Pons (tissue), 1 donor: Measurements from ENCODE around the gene MBP.

ENCODE experiments used
- DNase-seq: peaks from one replicate; pipeline ENCODE4 v3.0.0-alpha.2; 2016; ENCODE audit warnings: low spot score

The MBP gene

DNA sequence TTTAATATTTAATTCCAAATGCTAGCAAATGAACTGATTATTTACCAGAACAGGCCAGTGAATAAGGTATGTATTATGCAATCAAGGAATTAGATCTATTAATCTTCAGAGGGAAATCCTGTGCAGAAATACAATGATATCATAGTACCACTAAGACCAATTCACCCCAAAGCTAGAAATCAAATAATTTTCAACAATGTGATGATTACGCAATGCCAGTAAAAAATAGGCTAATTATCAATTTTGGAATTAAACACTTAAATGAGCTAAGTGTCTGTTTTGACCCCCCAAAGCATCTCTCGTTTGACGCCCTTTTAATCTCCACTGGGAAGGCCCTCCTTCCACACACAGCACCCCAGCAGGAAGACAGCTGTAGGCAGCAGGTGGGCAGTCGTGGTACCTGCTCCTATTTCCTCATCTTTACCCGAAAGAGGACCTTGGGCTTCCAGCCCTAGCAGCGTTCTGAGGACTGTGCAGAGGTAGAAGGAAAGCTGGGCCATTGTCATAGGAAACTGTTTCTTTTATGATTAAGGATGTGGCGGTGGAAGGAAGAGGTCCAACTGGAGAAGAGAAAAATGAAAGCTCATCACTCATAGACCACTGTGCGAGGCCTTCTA lies 84.7 kb downstream of the MBP start:
- no peak for DNase-seq

DNA sequence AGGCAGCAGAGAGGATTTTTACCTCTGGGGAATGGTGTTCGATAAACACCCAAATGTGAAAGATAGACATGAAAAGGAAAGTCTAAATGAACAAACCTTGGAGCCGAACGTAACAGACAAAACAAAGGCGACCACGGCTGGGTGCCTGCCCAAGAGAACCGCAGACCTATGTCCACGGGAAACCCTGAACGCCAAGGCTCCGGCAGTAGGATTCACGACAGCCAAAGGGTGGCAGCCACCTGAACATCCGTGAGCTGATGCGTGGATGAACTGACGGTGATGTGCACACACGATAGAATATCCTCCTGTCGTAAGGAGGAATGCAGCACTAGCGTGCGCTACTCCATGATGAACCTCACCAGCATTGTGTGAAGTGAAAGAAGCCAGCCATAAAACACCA lies 85.6 kb downstream of the MBP start:
- DNase-seq: no peak

DNA sequence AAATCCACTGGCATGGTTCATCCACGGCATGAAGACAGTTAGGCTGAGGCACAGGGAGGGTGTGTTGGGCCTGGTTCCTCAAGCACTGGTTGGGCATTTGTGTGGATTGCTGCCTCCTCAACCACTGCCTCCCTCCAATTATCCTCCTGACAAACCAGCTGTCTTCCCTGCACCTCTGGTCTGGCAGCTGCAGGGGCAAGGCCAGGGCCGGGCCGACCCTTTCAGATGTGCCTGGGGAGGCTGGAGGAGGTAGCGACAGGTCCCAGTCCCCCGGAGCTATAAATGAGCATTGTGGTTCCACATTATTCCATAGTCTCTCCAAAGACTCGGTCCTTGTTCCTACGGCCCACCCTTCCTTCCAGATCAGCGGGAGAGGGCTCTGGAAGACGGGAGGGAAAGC lies 86.2 kb downstream of the MBP start:
- DNase-seq: no peak

DNA sequence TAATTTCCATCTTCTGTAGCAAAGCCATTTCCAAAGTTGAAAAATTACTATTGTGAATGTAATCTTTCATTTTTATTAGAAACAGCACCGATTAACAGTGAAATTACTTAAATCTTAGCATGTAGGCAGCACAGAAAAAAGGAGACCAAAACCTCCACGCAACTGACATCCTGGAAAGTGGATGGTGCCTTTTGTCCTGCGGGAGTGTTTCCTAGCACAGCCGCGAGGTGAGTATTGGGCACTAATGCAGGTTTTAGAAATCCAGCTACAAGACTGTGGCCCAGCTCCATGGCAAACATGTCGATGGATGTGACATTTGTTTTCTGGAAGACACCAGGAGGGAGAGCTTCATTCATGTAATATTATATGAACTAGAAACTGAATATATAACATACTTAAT lies 86.9 kb downstream of the MBP start:
- no peak for DNase-seq

DNA sequence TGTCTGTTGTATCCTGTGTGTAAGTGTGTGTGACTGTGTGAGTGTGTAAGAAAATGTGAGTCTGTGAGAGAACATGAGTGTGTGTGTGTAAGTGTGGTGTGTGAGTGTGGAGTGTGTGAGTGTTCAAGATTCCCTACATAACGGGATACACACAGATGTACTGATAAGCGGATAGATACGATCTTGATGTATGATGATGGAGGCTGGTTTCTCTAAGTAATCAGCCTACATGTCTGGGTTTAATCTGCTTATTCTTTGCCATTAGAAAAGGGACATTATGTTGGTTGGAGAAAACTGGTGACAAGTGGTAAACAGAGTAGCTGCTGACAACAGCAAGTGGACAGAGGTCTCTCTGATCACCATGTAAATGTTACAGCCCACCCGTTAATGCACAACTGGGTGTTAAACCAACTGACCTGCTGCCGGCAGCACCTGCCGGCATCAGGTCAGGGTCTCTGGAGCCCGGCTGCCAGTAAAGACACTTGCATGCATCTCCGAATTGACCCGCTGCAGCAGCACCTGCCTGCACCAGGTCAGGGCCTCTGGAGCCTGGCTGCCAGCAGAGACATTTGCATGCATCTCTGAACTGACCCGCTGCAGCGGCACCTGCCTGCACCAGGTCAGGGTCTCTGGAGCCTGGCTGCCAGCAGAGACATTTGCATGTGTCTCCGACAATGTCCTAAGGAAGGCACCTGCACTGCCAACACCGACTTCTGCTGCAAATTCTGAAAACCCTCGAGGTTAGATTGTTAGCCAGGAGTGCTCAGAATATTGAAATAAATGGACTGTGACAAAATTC lies 87.5 kb downstream of the MBP start:
- peak; percentile 53 for DNase-seq

DNA sequence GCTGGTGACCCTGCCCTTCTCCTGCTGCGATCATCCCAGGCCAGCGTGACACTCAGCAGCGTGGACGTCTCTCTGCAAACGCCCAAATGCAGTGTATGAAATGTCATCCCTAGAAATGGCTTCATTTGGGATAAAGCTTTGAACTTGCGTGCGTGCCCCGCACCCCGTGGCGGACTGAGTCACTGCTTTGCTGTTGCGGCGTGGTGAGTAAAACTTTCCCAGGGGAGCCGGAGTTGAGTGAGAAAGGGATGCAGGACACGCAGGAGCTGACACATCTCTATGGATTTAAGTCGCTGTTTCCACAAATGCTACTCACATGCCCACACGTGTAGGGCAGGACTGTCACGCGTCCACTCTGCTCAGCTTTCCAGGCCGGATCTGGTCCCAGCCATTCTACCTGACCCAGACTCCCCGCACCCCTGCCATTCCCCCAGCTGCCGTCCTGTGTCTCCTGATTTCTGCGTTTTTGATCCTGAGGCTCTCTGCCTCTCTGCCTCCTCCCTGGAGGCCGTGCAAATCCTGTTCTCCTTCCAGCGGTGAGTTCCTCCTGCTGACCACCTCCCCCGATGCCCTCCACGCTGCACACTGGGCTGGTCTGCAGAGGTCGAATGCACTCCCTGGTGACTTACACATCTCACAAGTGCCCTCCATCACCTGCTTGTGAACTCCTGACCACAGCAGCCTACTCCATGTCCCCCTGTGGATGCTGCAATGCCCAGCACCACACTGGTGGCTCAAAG lies 88.9 kb downstream of the MBP start:
- DNase-seq: no peak

DNA sequence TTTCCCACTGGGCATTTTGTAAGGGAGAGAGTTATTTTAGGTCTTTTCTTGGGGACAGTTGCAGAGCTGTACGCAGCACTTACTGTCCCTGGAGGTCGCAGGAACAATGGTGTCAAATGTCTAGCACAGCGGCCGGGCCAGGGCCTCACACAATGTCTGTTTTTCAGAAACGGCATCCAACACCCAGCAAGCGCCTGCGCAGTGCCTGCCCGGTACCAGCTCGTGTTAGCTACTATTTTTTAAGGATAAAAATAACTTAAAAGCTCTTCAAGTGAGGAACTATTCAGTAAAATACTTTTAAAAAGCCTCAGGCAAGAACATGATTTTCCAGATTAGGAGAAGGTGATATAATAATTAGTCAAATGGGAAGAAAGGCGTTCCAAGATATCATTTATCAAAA lies 90.0 kb downstream of the MBP start:
- DNase-seq: peak; percentile 94

DNA sequence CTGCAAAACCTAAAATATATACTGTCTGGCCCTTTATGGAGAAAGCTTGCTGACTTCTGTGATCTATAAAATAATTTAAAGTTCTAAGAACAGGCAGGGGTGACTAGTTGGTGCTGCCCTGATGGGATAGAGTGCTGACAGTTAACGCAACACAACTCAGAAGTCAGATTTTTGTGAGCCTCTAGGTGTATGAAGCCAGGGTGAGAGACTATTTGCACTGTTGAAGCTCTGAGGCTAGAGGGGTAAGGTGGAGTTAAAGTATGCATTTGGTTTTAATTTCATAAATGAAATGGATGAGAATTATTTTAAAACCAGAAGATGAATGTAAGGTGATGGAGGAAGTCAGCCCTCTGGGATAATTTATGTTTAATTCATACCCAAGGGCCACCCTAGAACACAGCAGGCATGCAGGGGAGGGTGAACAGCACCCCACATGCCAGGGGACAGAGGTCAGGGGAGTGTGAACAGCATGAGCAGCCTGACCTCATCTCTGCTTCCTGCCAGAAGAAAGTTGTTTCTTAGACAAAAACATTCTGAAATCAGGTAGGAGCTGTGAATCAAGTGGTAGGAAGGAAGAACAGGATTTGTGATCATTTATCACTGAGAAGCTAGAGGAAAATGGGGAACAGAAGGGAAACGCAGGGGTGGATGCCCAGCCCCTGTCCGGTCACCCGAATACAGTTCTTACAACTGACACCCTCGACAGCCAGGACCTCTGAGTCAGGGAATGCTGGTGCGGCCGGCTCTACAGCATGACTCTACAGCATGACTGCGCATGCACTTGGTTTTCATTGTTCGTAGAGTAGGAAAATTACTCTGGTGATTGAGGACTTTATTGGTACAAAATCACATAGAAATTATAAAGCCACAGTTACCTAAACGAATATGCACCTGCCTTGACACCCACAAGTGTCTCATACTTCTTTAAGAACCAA lies 93.1 kb downstream of the MBP start:
- DNase-seq: peak; percentile 71

DNA sequence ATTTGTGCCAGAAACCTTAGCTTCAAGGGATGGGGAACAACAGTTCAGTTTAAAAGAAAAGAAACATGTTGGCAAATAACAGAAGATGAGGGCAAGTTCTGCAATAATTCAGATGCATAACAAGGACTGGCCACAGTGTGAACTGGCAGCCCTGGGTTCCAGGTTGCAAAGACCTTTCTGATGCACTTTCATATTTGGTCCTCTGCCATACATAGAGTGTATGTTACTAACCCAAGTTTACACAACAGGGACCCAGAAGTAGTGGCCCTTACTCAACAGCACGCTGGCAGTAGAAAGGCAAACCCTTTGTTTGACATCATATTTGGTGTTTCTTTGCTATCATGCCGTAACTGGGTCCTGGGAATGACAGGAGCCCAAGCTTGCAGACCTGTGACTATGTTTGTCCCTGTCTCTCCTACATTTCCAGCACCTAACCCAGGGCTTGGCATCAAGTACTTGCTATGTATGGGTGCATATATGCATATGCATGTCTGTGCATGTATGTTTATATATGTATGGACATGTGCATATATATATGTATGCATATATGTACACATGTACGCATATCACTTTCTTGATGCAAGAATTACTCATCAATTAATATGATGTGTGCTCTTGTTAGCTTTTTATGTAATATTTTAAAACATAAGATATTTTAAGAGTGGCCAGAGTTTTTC lies 94.3 kb downstream of the MBP start:
- peak; percentile 45 for DNase-seq

DNA sequence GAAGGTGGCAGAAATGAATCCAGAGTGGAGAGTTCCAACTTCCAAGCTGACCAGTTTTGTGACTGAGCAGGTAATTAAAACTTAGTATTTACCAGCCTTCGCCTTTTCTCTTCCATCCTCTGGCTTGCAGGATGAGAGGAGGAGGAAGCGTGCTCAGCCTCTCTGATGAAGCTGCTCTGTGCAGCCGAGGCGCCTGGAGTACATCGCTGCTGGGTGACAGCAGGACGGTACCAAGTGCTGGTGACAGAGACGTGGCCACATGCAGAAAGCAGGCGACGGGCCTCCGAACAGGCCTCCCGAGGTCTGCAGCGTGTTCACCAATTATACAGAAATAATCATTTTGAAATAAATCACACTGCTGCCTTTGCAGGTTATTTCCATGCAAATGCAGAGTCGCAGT lies 95.0 kb downstream of the MBP start:
- peak; percentile 68 for DNase-seq

DNA sequence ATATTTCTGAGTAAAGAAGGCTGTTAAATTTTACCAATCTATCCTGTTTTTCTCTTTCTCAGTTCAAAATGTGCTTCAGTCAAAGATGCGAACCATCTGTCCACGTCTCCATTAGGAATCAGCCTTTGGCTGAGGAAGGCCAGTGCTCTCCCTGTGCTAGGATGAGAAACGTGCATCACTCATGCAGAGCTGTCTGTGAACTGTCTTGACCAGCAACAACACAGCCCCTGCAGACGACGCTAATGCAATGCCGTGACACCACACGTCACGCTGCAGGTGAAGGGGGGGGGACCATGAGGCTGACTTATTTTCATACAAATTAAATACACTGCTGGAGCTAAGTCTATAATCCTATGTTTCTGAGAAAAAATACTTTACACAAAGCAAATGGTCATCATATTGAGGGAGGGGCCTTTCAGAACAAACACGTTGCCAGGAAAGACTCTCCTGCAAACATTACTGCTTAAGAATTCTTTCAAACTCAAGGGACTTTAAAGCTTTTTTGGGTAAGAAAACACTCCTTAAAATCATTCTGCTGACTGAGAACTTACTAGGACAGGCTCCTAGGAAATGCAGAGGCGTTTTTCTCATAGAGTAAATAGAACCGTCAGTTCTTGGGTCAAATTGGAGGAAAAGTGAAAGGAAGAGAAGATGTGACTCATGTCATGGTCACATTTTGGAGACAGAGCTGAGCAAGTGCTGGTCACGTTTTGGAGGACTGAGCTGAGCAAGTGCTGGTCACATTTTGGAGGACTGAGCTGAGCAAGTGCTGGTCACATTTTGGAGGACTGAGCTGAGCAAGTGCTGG lies 97.0 kb downstream of the MBP start:
- DNase-seq: peak; percentile 37

DNA sequence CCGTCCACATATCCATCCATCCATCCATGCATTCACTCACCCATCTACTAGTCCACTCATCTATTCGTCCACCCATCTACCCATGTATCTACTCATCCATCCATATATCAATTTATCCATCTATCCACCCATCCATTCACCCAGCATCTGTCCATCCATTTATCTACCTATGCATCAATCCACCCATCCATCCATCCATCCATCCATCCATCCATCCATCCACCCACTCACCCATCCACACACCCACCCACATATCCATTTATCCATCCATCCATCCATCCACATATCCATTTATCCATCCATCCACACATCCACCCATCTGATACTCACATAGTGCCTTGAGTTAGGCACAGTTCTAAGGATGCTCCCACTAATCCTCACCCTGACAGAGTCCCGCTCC lies 99.0 kb downstream of the MBP start:
- DNase-seq: no peak

DNA sequence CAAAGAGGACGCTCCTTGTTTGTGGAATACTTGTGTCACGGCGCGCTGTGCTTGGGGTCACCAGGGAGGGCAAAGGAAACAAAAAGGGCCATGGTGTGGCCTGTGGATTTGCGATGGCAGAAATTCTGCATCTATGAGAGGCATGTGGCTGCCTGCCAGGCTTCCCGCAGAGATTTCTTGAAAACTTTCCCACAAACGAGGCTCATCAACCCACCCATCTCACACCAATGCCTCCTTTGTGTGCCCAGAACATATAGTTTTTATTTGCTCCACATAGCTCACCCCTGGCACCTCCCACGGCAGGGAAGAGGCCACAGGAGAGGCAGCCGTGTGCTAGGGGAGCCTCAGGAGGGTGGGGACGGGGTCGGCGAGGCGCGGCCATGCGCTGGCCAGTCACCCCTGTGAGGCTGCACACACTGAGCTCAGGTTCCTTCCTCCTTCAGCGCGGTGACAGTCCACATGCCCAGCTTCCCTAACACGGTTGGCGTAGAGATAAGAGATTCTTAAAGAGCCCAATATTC lies 100.3 kb downstream of the MBP start:
- DNase-seq: peak; percentile 47

DNA sequence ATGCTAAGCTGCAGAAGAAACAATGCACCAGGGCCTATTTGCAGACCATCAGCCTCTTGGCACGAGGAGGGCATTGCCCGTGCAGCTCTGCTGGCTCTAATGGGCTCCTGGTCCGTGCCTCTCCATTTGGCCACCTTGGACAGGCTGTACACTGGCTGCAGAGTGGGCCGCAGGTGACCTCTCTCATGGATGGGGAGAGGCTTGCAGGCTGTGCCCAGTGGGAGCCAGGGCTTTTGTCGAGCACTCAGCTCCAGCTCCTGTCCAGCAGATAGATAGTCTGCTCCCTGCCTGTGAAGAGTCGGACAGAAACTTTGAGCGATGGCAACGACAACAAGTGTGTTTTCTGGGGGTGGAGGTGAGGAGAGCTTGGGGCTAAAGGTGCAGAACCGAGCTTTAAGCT lies 100.9 kb downstream of the MBP start:
- peak; percentile 29 for DNase-seq

DNA sequence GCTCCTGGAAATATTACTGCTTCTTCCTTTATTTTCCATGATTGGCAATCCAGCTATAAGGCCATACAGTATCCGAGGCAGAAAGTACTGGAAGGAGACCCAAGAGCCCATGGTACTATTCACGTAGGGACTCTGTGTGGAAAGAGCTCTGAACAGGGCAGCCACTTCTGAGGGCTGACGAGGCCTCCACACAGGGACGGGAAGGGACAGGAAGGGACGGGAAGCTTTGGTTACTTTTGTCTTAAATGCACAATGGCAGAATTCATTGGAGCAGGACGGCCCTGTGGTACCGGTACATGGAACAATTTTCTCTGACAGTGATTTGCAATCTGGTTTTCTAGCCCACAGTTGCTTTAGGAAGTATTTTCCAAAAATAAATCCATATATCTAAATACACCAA lies 102.4 kb downstream of the MBP start:
- peak; percentile 74 for DNase-seq

DNA sequence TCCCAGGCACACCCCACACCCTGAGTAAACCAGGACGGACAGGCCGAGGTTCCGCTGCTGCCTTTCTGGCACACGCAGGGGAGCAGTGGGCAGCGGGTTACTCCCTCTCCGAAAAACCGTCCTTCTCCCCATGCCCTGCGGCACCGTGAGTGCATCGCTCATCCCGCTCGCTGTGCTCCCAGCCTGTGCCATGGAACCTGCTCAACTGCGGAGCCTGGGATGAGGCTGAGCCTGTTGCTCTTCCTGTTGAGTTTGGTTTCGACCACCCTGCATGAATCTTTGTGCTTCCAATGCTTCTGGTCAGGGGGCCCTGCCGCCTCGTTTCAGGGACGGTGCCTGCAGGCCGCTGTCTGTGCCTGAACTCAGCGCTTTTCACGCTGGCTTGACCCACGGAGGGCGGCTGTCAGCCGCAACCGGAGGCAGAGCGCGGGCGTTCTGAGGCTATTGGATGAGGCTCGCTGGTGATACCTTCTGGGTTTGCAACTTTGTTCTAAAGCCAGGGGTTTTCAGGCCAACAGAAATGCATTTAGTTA lies 106.7 kb downstream of the MBP start:
- DNase-seq: no peak

DNA sequence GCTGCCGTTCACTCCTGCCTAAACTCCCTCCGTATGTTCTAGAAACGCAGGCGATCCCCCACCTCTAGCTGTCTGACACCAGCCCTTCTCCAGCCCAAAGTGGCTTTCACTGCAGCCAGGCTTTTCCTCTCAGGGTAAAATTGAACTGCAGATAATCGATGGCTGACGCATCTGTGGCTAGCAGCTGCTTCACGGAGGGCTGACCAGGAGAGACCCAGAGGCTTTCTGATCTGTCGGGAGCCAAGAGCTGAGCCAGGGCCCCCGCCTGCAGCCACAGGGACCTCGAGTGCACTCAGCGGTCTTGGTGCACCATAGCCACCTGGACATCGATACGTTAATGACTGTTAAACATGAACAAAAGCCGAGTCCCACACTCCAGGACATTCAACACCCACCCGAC lies 107.5 kb downstream of the MBP start:
- DNase-seq: no peak

DNA sequence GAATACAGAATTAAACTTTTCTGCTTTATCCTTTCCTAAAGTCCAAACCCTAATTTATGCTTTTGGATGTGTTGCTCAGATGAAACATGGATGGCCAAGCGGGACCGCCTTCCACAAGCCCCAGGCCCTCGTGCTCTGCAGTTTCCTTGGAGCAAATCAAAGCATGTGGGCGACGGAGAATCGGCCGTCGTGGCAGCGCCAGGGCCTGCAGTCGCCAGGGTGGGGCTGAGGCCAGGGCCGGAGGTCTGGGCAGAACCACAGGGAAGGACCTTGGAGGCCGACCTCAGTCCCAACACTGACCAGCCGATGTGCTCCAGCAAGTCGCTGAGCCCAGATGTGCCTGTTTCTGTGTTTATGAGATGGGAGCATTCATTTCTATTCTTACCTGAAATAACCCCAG lies 108.1 kb downstream of the MBP start:
- no peak for DNase-seq

DNA sequence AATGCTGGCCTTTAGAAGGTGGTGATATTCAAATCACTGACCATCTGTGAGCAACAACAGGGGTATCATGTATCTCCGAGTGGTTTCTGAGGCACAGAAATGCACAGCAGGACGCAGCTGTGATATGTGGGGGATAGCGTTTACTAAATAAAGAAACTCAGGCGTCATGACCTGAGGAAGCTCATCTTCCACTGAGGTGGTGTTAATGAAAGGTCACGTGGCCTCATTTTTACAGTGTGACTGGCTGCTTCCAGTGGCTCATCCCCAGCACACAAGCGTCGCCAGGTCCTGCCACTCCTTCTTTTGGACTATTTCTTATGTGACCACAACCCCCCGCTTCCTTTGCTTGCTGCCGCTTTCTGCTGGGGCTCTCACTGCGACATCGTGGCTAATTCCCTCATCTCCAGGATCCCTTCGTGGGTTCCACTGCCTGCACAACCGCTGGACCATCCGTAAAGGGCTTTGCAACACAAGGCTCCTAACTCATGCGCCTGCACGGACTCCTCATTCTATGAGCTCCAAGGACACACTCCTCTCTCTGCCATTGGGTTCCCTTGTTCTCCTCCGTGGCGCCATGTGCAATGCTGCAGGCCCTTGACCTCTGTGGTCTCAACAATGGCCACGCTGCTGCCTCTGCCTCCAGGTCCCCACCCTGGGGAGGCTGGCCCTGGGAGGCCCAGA lies 109.3 kb downstream of the MBP start:
- DNase-seq: peak; percentile 55

DNA sequence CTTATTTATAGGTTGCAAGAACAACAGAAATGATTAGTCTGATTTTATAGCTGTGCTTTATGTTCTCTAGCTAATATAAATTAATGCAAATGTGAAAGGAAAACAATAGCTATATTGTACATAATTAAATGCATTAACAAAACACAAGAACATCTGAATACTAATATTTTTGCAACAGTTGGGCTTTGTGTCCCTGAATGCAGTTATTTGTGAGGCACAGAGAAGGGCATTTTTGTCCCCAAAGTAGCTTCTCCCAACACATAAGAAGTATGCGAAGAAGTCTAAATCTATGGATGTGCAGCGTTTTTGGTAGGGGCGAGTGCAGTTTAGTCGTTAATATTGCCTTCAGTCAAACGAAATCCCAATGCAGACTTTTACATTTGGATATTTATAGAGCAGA lies 110.0 kb downstream of the MBP start:
- peak; percentile 99 for DNase-seq
